ENCODE data around the gene RIT1. TPM values are rescaled to one million over a fixed set of nuclear protein-coding genes. Genes with fewer than 3 reads are reported as not detected.

Gene RIT1
- total RNA-seq, 3 donors from 2014 or later = 21.8 to 29.7 (median 23.5) TPM

- intact Hi-C loops (cut with DNase I, micrococcal nuclease) = no loop called here
- TF ChIP-seq, protein P1, sequence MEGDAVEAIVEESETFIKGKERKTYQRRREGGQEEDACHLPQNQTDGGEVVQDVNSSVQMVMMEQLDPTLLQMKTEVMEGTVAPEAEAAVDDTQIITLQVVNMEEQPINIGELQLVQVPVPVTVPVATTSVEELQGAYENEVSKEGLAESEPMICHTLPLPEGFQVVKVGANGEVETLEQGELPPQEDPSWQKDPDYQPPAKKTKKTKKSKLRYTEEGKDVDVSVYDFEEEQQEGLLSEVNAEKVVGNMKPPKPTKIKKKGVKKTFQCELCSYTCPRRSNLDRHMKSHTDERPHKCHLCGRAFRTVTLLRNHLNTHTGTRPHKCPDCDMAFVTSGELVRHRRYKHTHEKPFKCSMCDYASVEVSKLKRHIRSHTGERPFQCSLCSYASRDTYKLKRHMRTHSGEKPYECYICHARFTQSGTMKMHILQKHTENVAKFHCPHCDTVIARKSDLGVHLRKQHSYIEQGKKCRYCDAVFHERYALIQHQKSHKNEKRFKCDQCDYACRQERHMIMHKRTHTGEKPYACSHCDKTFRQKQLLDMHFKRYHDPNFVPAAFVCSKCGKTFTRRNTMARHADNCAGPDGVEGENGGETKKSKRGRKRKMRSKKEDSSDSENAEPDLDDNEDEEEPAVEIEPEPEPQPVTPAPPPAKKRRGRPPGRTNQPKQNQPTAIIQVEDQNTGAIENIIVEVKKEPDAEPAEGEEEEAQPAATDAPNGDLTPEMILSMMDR (IDR thresholded peaks at IDR 0.05) = no peak
- Histone ChIP-seq H3K9me3 (no peaks in the 10 kb centered on the region), H3K4me1 (ENCODE audit: low read depth) (peaks cover 3% of the 10 kb centered on the region), H3K36me3 (ENCODE audit: low read depth) (no peaks in the 10 kb centered on the region), H3K4me3 (no peak overlapping the region)
- ATAC-seq = no peak
- no peak for DNase-seq
Observed at GRCh38 chr1:155884982-155885381, 26.2 kb downstream of the RIT1 start.

- Histone ChIP-seq H3K36me3 (ENCODE audit: low read depth) (no peaks in the 10 kb centered on the region), H3K9me3 (no peaks in the 10 kb centered on the region), H3K4me1 (ENCODE audit: low read depth) (peaks cover 3% of the 10 kb centered on the region), H3K4me3 (no peak overlapping the region)
- intact Hi-C loops (cut with DNase I, micrococcal nuclease) = no loop called here
- TF ChIP-seq, protein P1 (IDR thresholded peaks at IDR 0.05) = no peak
- DNase-seq (peak in 1 of 3 donors; percentile 13), ATAC-seq (peak; percentile 93)
Observed at GRCh38 chr1:155884031-155884960, 26.9 kb downstream of the RIT1 start.

GRCh38 chr1:155882766-155883165 lies 28.4 kb downstream of the RIT1 start:
- ATAC-seq = no peak

DNA sequence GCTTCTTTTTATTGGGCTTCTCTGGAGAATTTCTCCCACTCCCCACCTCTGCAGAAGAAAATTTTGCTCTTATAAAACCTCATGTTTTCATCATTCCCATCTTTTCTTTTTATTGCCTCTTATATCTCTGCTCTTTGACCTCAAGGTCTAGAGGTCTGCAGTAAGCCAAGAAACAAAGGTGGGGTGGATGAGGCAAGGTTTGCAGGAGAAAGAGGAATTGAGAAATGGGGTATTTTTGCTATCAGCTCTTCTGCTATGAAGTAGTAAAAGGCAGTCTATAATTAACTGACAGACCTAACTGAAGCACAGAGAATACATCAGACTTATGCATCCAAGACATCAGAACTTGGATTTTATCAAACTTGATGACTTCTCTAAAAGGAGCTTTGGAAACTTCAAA lies 28.9 kb downstream of the RIT1 start:
- Histone ChIP-seq H3K36me3 (ENCODE audit: low read depth) (no peaks in the 10 kb centered on the region), H3K4me3 (no peak overlapping the region), H3K4me1 (ENCODE audit: low read depth) (peaks cover 3% of the 10 kb centered on the region), H3K9me3 (no peaks in the 10 kb centered on the region)
- DNase-seq (no peak), ATAC-seq (no peak)
- intact Hi-C loops (cut with DNase I, micrococcal nuclease) = no loop called here
- TF ChIP-seq, protein P1 (IDR thresholded peaks at IDR 0.05) = no peak

More at GRCh38 chr1:155882766-155883165, 28.4 kb downstream of the RIT1 start:
- no peaks in the 10 kb centered on the region for H3K9me3 ChIP-seq
- DNase-seq = no peak
- H3K36me3 ChIP-seq (ENCODE audit: low read depth) = no peaks in the 10 kb centered on the region
- TF ChIP-seq, protein P1 (IDR thresholded peaks at IDR 0.05) = no peak
- intact Hi-C loops (cut with DNase I, micrococcal nuclease) = no loop called here
- H3K4me3 ChIP-seq = no peak overlapping the region
- H3K4me1 ChIP-seq (ENCODE audit: low read depth) = peaks cover 3% of the 10 kb centered on the region

GRCh38 chr1:155880950-155881349 lies 30.2 kb downstream of the RIT1 start:
- ATAC-seq (no peak), DNase-seq (no peak)
- intact Hi-C loops (cut with DNase I, micrococcal nuclease) = no loop called here
- Histone ChIP-seq H3K4me3 (no peak overlapping the region), H3K9me3 (no peaks in the 10 kb centered on the region), H3K36me3 (ENCODE audit: low read depth) (no peaks in the 10 kb centered on the region), H3K4me1 (ENCODE audit: low read depth) (peaks cover 3% of the 10 kb centered on the region)
- TF ChIP-seq, protein P1 (IDR thresholded peaks at IDR 0.05) = no peak

Data from mucosa of descending colon (tissue), 3 donors.